A673 (cell line): ENCODE measurements around the gene TMEM255B. TPM values are rescaled to one million over a fixed set of nuclear protein-coding genes. Genes with fewer than 3 reads are reported as not detected.

Experiments
- BruUV-seq: library from RNA; stranded (reverse); fragments of 400-500 nt; replicated peaks from 2 replicates; lab custom pipeline; 2021; lab: Mats Ljungman, UMichigan
- CTCF ChIA-PET: fragments of 300-600 bp; sonication (Branson Sonifier 250); formaldehyde crosslinking; loops from one replicate; lab custom pipeline; 2022; ENCODE audit warnings: antibody characterized with exemption; lab: Charles Lee
- POLR2A ChIA-PET: fragments of 300-600 bp; sonication (Branson Sonifier 250); formaldehyde crosslinking; loops from one replicate; lab custom pipeline; 2022; ENCODE audit warnings: antibody characterized with exemption; ENCODE audit not compliant: low non-redundant PET; lab: Charles Lee
- DNase-seq: peaks from one replicate; pipeline ENCODE4 v3.0.0-alpha.2; 2015; ENCODE audit warnings: low spot score
- H3K27ac ChIP-seq: fragments of 200-600 bp; sonication (generic); 2 replicates; pipeline ENCODE4 v1.5.1; 2016; ENCODE audit warnings: mixed run types, low read depth, mild to moderate bottlenecking, mixed read lengths, antibody characterized with exemption, low read length; ENCODE audit not compliant: poor library complexity, severe bottlenecking
- H3K27me3 ChIP-seq: fragments of 200-600 bp; sonication (generic); replicated peaks from 2 replicates; pipeline ENCODE4 v1.6.1; 2017; ENCODE audit warnings: mixed run types, low read depth, mild to moderate bottlenecking, mixed read lengths, antibody characterized with exemption, low read length; ENCODE audit not compliant: insufficient read depth, poor library complexity
- H3K36me3 ChIP-seq: fragments of 200-600 bp; sonication (generic); 2 replicates; pipeline ENCODE4 v1.6.1; 2016; ENCODE audit warnings: mixed run types, mild to moderate bottlenecking, mixed read lengths, antibody characterized with exemption, low read length; ENCODE audit not compliant: insufficient read depth, poor library complexity, severe bottlenecking
- H3K4me1 ChIP-seq: fragments of 200-600 bp; sonication (generic); 2 replicates; pipeline ENCODE4 v1.6.1; 2017; ENCODE audit warnings: mixed run types, mild to moderate bottlenecking, mixed read lengths, antibody characterized with exemption, low read length; ENCODE audit not compliant: insufficient read depth, poor library complexity, severe bottlenecking
- H3K4me3 ChIP-seq: fragments of 200-600 bp; sonication (generic); 2 replicates; pipeline ENCODE4 v1.5.1; 2016; ENCODE audit warnings: low read depth, mixed run types, mild to moderate bottlenecking, mixed read lengths, low read length; ENCODE audit not compliant: poor library complexity, severe bottlenecking
- H3K9me3 ChIP-seq: fragments of 200-600 bp; sonication (generic); 2 replicates; pipeline ENCODE4 v1.6.1; 2016; ENCODE audit warnings: mixed run types, low read depth, mild to moderate bottlenecking, mixed read lengths, antibody characterized with exemption, low read length; ENCODE audit not compliant: poor library complexity, severe bottlenecking
- EZH2 ChIP-seq: fragments of 200-600 bp; sonication (generic); IDR thresholded peaks from 2 replicates; pipeline ENCODE4 v1.6.1; 2017; ENCODE audit warnings: borderline replicate concordance, low read depth, mild to moderate bottlenecking, mixed read lengths, antibody characterized with exemption, low read length; ENCODE audit not compliant: poor library complexity, severe bottlenecking
- intact Hi-C: fragments of 100-400 bp; cut with micrococcal nuclease; formaldehyde crosslinking; loops from one replicate; pipeline ENCODE4 v1.10.0; 2022; ENCODE audit not compliant: unreplicated experiment
- total RNA-seq: library from RNA; stranded (reverse); gene quantifications from 2 replicates; pipeline ENCODE4 v1.2.3, GENCODE V29; 2021
- TF ChIP-seq, protein P1 (sequence below): fragments of 300-800, 200-600 bp; sonication (generic); conservative IDR thresholded peaks from 2 replicates; pipeline ENCODE4 v1.5.1; 2017; ENCODE audit warnings: low read depth, mild to moderate bottlenecking, antibody characterized with exemption, low read length, moderate library complexity, mixed read lengths

The TMEM255B gene
- total RNA-seq, 1 experiment from 2014 or later, result 0.06 TPM

GRCh38 chr13:113817860-113818691 lies 59.0 kb downstream of the TMEM255B start:
- ChIA-PET CTCF (no interaction called here), POLR2A (no interaction called here)
- BruUV-seq, result no TSS peak
- Histone ChIP-seq H3K27ac (no peak overlapping the region), H3K9me3 (no peaks in the 10 kb centered on the region), H3K36me3 (no peaks in the 10 kb centered on the region), H3K27me3 (no peaks in the 10 kb centered on the region), H3K4me1 (peaks cover 8% of the 10 kb centered on the region), H3K4me3 (no peak overlapping the region)
- intact Hi-C loops, result loop anchor here (2.0 kb wide), 1 partner anchor 409 kb away; no protein-coding TSS in a partner anchor
- no peak for DNase-seq
- TF ChIP-seq, protein P1, sequence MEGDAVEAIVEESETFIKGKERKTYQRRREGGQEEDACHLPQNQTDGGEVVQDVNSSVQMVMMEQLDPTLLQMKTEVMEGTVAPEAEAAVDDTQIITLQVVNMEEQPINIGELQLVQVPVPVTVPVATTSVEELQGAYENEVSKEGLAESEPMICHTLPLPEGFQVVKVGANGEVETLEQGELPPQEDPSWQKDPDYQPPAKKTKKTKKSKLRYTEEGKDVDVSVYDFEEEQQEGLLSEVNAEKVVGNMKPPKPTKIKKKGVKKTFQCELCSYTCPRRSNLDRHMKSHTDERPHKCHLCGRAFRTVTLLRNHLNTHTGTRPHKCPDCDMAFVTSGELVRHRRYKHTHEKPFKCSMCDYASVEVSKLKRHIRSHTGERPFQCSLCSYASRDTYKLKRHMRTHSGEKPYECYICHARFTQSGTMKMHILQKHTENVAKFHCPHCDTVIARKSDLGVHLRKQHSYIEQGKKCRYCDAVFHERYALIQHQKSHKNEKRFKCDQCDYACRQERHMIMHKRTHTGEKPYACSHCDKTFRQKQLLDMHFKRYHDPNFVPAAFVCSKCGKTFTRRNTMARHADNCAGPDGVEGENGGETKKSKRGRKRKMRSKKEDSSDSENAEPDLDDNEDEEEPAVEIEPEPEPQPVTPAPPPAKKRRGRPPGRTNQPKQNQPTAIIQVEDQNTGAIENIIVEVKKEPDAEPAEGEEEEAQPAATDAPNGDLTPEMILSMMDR, result no peak
- TF ChIP-seq EZH2, result no peak

DNA sequence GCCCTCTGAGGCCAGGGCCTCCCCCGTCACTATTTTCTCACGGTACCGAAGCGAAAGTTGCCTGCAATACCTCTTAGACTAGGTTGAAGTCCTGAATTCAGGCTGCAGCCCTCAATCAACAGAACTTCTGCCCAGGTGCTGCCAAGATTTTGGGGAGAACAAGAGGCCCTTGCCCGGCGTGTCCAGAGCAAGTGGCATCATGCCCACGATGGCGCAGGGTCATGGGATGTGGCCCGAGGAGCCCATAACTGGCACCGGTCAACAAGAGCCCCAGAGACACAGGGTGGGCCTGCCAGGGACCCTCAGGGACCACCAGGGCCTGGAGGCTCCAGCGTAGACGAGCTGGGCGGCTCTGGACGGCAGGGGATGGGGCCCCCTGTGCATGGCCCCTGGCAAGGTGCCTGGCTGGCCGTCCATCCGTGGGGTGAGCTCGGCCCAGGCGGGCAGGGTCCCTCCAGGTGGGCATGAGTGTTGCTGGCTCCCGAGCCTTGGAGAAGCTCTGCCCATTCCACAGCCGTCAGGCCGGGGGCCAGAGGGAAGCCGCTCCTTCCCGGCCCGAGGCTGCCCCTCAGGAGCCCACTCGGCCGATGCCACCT lies 59.8 kb downstream of the TMEM255B start:
- no TSS peak for BruUV-seq
- CTCF ChIA-PET, result no interaction called here
- intact Hi-C loops, result no loop called here

DNA sequence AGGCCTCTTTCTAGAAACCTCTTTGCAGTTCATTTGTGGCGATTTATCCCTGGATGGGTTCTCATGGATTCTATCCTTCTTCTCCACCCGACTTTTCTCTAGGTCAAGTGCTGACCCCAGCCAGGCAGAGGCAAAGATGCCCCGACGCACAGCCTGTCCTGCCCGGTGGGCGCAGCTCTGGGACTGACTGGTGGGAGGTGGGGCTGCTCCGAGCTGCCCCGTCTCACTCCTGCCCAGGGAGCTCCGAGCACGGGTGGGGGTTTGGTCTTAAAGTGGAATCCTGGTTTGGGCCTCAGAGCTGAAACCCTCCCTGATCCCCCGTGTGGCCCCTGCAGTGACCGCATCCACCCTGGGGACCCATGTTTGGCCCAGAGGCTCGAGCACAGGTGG lies 60.3 kb downstream of the TMEM255B start:
- CTCF ChIA-PET, result no interaction called here
- H3K9me3 ChIP-seq, result no peaks in the 10 kb centered on the region
- no peak for DNase-seq
- peaks cover 8% of the 10 kb centered on the region for H3K4me1 ChIP-seq
- H3K36me3 ChIP-seq, result no peaks in the 10 kb centered on the region
- BruUV-seq, result no TSS peak
- POLR2A ChIA-PET, result no interaction called here
- no peaks in the 10 kb centered on the region for H3K27me3 ChIP-seq
- intact Hi-C loops, result no loop called here
- TF ChIP-seq, protein P1, result no peak
- TF ChIP-seq EZH2, result no peak
- no peak overlapping the region for H3K27ac ChIP-seq
- no peak overlapping the region for H3K4me3 ChIP-seq

More for the DNA sequence above, 59.8 kb downstream of the TMEM255B start:
- Histone ChIP-seq H3K27ac (no peak overlapping the region), H3K36me3 (no peaks in the 10 kb centered on the region), H3K4me3 (no peak overlapping the region), H3K4me1 (peaks cover 8% of the 10 kb centered on the region), H3K27me3 (no peaks in the 10 kb centered on the region), H3K9me3 (no peaks in the 10 kb centered on the region)
- POLR2A ChIA-PET, result no interaction called here
- DNase-seq, result no peak
- TF ChIP-seq, protein P1, result no peak
- no peak for TF ChIP-seq EZH2
